HCT116 (cell line): ENCODE results near the gene CD58. TPM values are rescaled to one million over a fixed set of nuclear protein-coding genes. Genes with fewer than 3 reads are reported as not detected.
"Not testable (repeated sequence)": the region's sequence is repeated elsewhere in the genome, so short reads cannot be mapped to it uniquely, and the experiment has no call there.

ENCODE experiments used
- ATAC-seq: fragments of 200-7000 bp; cut with Tn5 transposase; 2 replicates; pipeline ENCODE4 v1.9.1; 2020; ENCODE audit warnings: mild to moderate bottlenecking, moderate library complexity
- BruUV-seq: library from RNA; stranded (reverse); fragments of 400-500 nt; replicated peaks from 2 replicates; lab custom pipeline; 2021; lab: Mats Ljungman, UMichigan
- CTCF ChIA-PET: fragments of 300-600 bp; sonication (Branson Sonifier 250); formaldehyde crosslinking; loops from one replicate; lab custom pipeline; 2021; ENCODE audit warnings: antibody characterized with exemption; lab: Charles Lee
- POLR2A ChIA-PET: fragments of 300-600, 350-600 bp; sonication (Branson Sonifier 250); formaldehyde crosslinking; loops from one replicate; lab custom pipeline; 2021; ENCODE audit warnings: antibody characterized with exemption; lab: Charles Lee
- RAD21 ChIA-PET, 2 experiments: fragments of 300-600 bp; sonication (Branson Sonifier 250); formaldehyde crosslinking; loops; one replicate each; lab custom pipeline; 2023; ENCODE audit warnings: low total read pairs in 2 of 2; ENCODE audit not compliant: uncharacterized antibody in 2 of 2, unreplicated experiment in 2 of 2, low non-redundant PET in 1 of 2; lab: Charles Lee
- DNase-seq: peaks from one replicate; pipeline ENCODE4 v3.0.0-alpha.2; 2010; ENCODE audit warnings: low read depth, low spot score
- H2AFZ ChIP-seq: fragments of 200-600 bp; shearing (Covaris generic), sonication (generic); 2 replicates; pipeline ENCODE4 v1.6.1; 2017; ENCODE audit warnings: low read depth, mixed run types, mixed read lengths, antibody characterized with exemption, low read length; ENCODE audit not compliant: poor library complexity, severe bottlenecking
- H3K27ac ChIP-seq: 2 replicates; pipeline ENCODE4 v1.5.1; 2012; ENCODE audit warnings: low read depth, low read length
- H3K27me3 ChIP-seq: fragments of 200-600 bp; sonication (generic); 2 replicates; pipeline ENCODE4 v1.6.1; 2016; ENCODE audit warnings: mixed run types, low read length, mixed read lengths; ENCODE audit not compliant: insufficient read depth
- H3K36me3 ChIP-seq, 2 experiments: fragments of 200-500 bp in 1 of 2; fragments of 200-600 bp in 1 of 2; sonication (Bioruptor generic) in 1 of 2; sonication (generic) in 1 of 2; 2 replicates each; pipeline versions ENCODE4 v1.5.1 to v1.6.1; 2014 to 2016; ENCODE audit warnings: low read length in 2 of 2, inconsistent platforms in 1 of 2, mixed read lengths in 1 of 2, mixed run types in 1 of 2; ENCODE audit not compliant: insufficient read depth in 2 of 2, control insufficient read depth in 1 of 2
- H3K4me1 ChIP-seq, 2 experiments: fragments of 200-600 bp in 1 of 2; sonication (generic) in 1 of 2; 2 replicates each; pipeline versions ENCODE4 v1.5.1 to v1.6.1; 2012 to 2017; ENCODE audit warnings: low read length in 2 of 2, inconsistent platforms in 1 of 2, mild to moderate bottlenecking in 1 of 2, mixed read lengths in 1 of 2, mixed run types in 1 of 2, moderate library complexity in 1 of 2; ENCODE audit not compliant: insufficient read depth in 2 of 2, control insufficient read depth in 1 of 2
- H3K4me2 ChIP-seq: fragments of 200-600 bp; sonication (generic); 2 replicates; pipeline ENCODE4 v1.6.1; 2017; ENCODE audit warnings: mixed run types, low read length, mixed read lengths
- H3K4me3 ChIP-seq, 2 experiments: fragments of 200-600 bp in 1 of 2; sonication (generic) in 1 of 2; replicated peaks in 1 of 2; 2 replicates each; pipeline ENCODE4 v1.5.1; 2011 to 2016; ENCODE audit warnings: low read length in 2 of 2, control low read depth in 1 of 2, low read depth in 1 of 2, mild to moderate bottlenecking in 1 of 2, mixed read lengths in 1 of 2, mixed run types in 1 of 2
- H3K79me2 ChIP-seq: fragments of 200-600 bp; sonication (generic); 2 replicates; pipeline ENCODE4 v1.6.1; 2017; ENCODE audit warnings: mild to moderate bottlenecking, mixed run types, low read length, moderate library complexity, mixed read lengths; ENCODE audit not compliant: insufficient read depth
- H3K9ac ChIP-seq: fragments of 200-600 bp; sonication (generic); 2 replicates; pipeline ENCODE4 v1.6.1; 2016; ENCODE audit warnings: low read length, mixed read lengths
- H3K9me2 ChIP-seq: fragments of 200-600 bp; sonication (generic), shearing (Covaris generic); 2 replicates; pipeline ENCODE4 v1.6.1; 2017; ENCODE audit warnings: mixed run types, mild to moderate bottlenecking, moderate library complexity; ENCODE audit not compliant: insufficient read depth
- H3K9me3 ChIP-seq, 2 experiments: fragments of 200-500 bp in 1 of 2; fragments of 200-600 bp in 1 of 2; sonication (Bioruptor generic) in 1 of 2; sonication (generic) in 1 of 2; 2 replicates each; pipeline ENCODE4 v1.6.1; 2014 to 2017; ENCODE audit warnings: low read length in 2 of 2, mixed read lengths in 2 of 2, inconsistent platforms in 1 of 2, low read depth in 1 of 2, mild to moderate bottlenecking in 1 of 2, mixed run types in 1 of 2, moderate library complexity in 1 of 2; ENCODE audit not compliant: control insufficient read depth in 1 of 2, insufficient read depth in 1 of 2
- H4K20me1 ChIP-seq: fragments of 200-600 bp; sonication (generic), shearing (Covaris generic); 2 replicates; pipeline ENCODE4 v1.6.1; 2017; ENCODE audit warnings: mixed run types, mild to moderate bottlenecking, moderate library complexity; ENCODE audit not compliant: insufficient read depth
- intact Hi-C: fragments of 100-400 bp; cut with micrococcal nuclease; formaldehyde crosslinking; loops from 2 replicates; pipeline ENCODE4 v1.10.0; 2022
- total RNA-seq: library from RNA; stranded (reverse); gene quantifications from one replicate; pipeline ENCODE4 v1.2.1, GENCODE V29; 2021; ENCODE audit not compliant: unreplicated experiment

CD58 gene
- total RNA-seq, 1 experiment from 2014 or later = 18.0 TPM

- POLR2A ChIA-PET, H3K4me2 ChIP-seq, H4K20me1 ChIP-seq, H3K4me3 ChIP-seq, H3K36me3 ChIP-seq, intact Hi-C loops, ATAC-seq, DNase-seq, H3K27ac ChIP-seq, H2AFZ ChIP-seq, RAD21 ChIA-PET, H3K9ac ChIP-seq, H3K4me1 ChIP-seq, H3K27me3 ChIP-seq, H3K9me2 ChIP-seq, H3K9me3 ChIP-seq, H3K79me2 ChIP-seq, BruUV-seq: not testable (repeated sequence)
- CTCF ChIA-PET = interaction anchor here (2.7 kb wide), 1 partner anchor 24 kb away, joined by 28 read pairs; no protein-coding TSS in a partner anchor
Measured at GRCh38 chr1:116597388-116597787, 26.6 kb upstream of the CD58 start.

- H2AFZ ChIP-seq, intact Hi-C loops, DNase-seq, BruUV-seq, H3K4me1 ChIP-seq, H3K9me2 ChIP-seq, H3K79me2 ChIP-seq, H3K4me3 ChIP-seq, H4K20me1 ChIP-seq, H3K4me2 ChIP-seq, H3K9ac ChIP-seq, H3K9me3 ChIP-seq, POLR2A ChIA-PET, H3K27me3 ChIP-seq, H3K27ac ChIP-seq, ATAC-seq, H3K36me3 ChIP-seq: not testable (repeated sequence)
- ChIA-PET RAD21 (interaction anchor here in 1 of 2 experiments (1.6 kb wide), 1 partner anchor 22 kb away, joined by 8 read pairs; no protein-coding TSS in a partner anchor), CTCF (interaction anchor here (1.2 to 2.7 kb wide), 5 partner anchors 23 to 458 kb away, joined by 3 to 28 read pairs (median 6); partner anchors contain the start of gene IGSF3)
Measured at GRCh38 chr1:116596742-116597307, 26.0 kb upstream of the CD58 start.
